ENCODE measurements around the gene EPB41.
"Not testable (repeated sequence)": the region's sequence is repeated elsewhere in the genome, so short reads cannot be mapped to it uniquely, and the experiment has no call there.

Gene EPB41

DNA sequence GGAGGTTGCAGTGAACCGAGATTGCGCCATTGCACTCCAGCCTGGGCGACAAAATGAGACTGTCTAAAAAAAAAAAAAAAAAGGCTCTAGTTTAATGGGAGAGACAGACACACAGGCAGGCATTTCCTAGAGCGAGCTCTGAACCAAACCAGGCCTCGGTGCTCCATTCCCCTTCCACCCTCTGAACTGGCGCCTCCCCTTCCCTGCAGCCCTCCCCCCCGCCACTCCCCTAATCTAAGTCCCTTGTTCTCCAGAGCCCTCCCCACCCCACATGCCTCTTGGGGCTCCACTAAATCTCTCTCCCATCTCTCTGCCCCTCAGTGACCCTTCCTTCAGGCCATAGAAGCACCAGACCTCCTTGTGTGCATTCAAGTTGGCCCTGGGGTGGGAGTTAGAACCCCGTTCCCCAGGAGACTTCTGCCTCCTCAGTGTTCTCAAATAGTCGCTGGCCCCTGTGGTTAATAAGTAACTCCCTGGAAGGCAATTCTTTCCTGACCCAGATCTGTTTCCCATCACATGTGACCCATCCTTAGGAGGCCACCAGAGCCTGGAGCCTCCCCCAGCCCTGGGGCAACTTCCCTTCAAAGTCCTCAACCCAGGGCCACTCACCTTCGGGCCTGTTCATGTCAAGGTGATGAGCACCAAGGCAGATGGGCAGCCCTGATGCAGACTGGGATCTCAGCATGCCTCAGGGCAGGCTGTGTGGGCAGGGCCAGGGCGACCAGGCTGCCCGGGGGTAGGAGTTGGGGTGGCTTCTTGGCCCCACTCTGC, 42.6 kb upstream of the EPB41 start:
- TF ChIP-seq, protein P1, sequence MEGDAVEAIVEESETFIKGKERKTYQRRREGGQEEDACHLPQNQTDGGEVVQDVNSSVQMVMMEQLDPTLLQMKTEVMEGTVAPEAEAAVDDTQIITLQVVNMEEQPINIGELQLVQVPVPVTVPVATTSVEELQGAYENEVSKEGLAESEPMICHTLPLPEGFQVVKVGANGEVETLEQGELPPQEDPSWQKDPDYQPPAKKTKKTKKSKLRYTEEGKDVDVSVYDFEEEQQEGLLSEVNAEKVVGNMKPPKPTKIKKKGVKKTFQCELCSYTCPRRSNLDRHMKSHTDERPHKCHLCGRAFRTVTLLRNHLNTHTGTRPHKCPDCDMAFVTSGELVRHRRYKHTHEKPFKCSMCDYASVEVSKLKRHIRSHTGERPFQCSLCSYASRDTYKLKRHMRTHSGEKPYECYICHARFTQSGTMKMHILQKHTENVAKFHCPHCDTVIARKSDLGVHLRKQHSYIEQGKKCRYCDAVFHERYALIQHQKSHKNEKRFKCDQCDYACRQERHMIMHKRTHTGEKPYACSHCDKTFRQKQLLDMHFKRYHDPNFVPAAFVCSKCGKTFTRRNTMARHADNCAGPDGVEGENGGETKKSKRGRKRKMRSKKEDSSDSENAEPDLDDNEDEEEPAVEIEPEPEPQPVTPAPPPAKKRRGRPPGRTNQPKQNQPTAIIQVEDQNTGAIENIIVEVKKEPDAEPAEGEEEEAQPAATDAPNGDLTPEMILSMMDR (IDR thresholded peaks at IDR 0.05): no peak
- Histone ChIP-seq H3K4me3 (ENCODE audit: low read depth in 1 of 2, low read length in 1 of 2) (no peak overlapping the region), H3K27me3 (peaks cover 15% of the 10 kb centered on the region), H3K9me3 (no peaks in the 10 kb centered on the region), H3K36me3 (no peaks in the 10 kb centered on the region), H3K27ac (no peak overlapping the region), H3K4me1 (ENCODE audit: control insufficient read depth in 1 of 2, insufficient read depth in 1 of 2, low read depth in 1 of 2, low read length in 1 of 2) (no peaks in the 10 kb centered on the region)

DNA sequence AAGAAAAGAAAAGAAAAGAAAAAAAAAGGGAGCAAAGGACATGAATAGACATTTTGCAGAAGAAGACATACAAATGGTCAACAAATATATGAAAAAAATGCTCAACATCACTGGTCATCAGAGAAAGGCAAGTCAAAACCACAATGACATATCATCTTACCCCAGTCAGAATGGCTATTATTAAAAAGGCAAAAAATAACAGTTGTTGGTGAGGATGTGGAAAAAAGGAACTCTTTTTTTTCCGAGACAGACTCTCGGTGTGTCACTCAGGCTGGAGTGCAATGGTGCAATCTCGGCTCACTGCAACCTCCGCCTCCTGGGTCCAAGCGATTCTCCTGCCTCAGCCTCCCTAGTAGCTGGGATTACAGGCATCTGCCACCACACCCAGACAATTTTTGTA, 39.2 kb upstream of the EPB41 start:
- H3K27ac ChIP-seq; H3K4me1 ChIP-seq (ENCODE audit: control insufficient read depth in 1 of 2, insufficient read depth in 1 of 2, low read depth in 1 of 2, low read length in 1 of 2); H3K4me3 ChIP-seq (ENCODE audit: low read depth in 1 of 2, low read length in 1 of 2); H3K9me3 ChIP-seq; H3K36me3 ChIP-seq: not testable (repeated sequence)
- peaks cover 13% of the 10 kb centered on the region for H3K27me3 ChIP-seq

DNA sequence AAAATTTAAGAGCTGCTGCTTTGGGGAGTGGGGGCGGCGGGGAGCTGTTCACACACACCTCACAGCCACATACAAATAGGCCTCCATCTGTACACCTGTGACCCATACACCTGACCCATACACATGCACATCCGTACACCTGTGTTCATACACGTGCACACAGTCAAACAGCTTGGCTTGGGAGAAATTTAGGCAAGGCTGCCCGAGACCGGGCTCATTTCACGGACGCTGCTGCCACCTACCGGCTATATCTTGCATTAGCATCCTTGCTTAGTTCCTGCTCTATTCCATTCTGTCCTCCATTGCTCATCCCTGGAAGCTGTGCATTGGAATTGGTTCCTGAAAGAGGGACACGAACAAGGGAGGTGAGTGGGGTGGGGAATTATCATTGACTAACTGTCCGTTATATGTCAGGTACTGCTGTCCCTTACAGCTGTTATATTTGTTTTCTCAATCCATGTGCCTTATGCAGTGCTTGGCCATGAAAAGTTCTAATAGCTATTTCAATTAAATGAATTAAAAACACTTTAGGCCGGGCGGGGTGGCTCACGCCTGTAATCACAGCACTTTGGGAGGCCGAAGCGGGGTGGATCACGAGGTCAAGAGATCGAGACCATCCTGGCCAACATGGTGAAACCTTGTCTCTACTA, 37.1 kb upstream of the EPB41 start:
- Histone ChIP-seq H3K9me3 (no peaks in the 10 kb centered on the region), H3K4me1 (ENCODE audit: control insufficient read depth in 1 of 2, insufficient read depth in 1 of 2, low read depth in 1 of 2, low read length in 1 of 2) (peaks cover 0 to 5% of the 10 kb centered on the region in 2 experiments), H3K36me3 (no peaks in the 10 kb centered on the region), H3K27ac (no peak overlapping the region), H3K4me3 (ENCODE audit: low read depth in 1 of 2, low read length in 1 of 2) (no peak overlapping the region), H3K27me3 (peaks cover 13% of the 10 kb centered on the region)
- TF ChIP-seq, protein P1 (IDR thresholded peaks at IDR 0.05): peak; percentile 95

DNA sequence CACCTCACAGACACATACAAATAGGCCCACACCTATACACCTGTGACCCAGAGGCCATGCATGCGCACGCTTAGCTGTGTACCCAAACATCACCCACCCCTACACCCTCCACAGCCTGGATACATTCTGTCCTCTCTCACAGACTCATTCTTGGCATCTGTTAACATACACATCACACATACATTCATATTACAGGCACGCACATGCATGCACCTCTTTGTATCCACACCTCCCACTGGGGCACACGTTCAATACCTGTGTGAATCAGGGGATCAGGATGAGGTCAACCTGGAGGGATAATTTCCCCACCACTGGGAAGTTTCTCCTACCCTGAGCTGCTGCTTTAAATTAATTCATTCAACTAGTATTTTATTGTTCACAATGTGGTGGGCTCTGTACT, 35.6 kb upstream of the EPB41 start:
- H3K36me3 ChIP-seq: no peaks in the 10 kb centered on the region
- no peak overlapping the region for H3K27ac ChIP-seq
- H3K4me1 ChIP-seq (ENCODE audit: control insufficient read depth in 1 of 2, insufficient read depth in 1 of 2, low read depth in 1 of 2, low read length in 1 of 2): peaks cover 6 to 13% of the 10 kb centered on the region in 2 experiments
- no peak overlapping the region for H3K4me3 ChIP-seq (ENCODE audit: low read depth in 1 of 2, low read length in 1 of 2)
- TF ChIP-seq, protein P1 (IDR thresholded peaks at IDR 0.05): no peak
- no peaks in the 10 kb centered on the region for H3K9me3 ChIP-seq
- peaks cover 13% of the 10 kb centered on the region for H3K27me3 ChIP-seq

DNA sequence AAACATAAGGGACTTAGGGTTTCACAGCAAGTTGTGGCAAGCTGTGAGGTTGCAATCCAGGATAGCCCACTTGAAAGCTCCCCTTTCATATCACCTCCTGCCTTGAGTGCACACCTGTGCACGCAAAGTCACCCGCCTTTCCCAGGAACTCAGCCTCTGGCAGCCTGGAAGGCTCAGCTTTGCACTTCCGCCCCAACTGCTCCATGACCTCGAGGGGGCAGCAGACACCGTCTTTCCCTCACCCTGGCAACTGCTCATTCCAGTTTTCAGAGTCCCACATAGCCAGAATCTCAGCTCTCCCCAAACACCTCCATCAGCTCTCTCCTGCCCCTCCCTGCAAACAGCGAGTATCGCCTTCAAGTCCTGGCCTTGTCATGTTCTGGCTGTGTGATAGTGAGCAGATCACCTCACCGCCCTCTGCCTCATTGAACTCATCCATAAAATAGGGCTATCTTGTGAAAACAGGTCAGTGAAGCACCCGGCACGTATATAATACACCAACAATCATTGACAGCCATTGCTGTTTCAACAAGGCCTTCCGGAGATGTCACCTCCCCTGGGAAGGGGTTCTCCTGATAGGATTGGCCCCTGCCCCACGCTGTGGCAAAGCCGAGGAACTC, 32.2 kb upstream of the EPB41 start:
- Histone ChIP-seq H3K4me3 (ENCODE audit: low read depth in 1 of 2, low read length in 1 of 2) (no peak overlapping the region), H3K36me3 (no peaks in the 10 kb centered on the region), H3K27ac (no peak overlapping the region), H3K27me3 (no peaks in the 10 kb centered on the region), H3K4me1 (ENCODE audit: control insufficient read depth in 1 of 2, insufficient read depth in 1 of 2, low read depth in 1 of 2, low read length in 1 of 2) (peaks cover 35 to 42% of the 10 kb centered on the region in 2 experiments), H3K9me3 (no peaks in the 10 kb centered on the region)
- TF ChIP-seq, protein P1 (IDR thresholded peaks at IDR 0.05): peak; percentile 86

DNA sequence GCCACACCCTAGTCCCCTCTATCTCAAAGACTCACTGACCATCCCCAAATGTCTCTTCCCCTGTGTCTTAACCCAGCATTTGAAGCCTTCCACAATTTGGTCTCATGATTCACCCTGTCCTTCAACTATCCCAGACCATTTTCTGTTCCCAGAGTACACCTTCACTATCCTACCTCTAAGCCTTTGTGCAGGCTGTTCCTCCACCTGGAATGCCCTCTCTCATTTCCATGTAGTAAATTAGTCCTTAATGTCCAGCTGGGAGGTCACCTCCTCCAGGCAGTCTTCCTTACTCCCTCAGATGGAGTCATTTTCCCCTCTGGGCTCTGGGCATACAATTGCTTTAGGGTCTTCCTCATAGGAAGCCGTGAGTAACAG, 31.1 kb upstream of the EPB41 start:
- no peak overlapping the region for H3K4me3 ChIP-seq (ENCODE audit: low read depth in 1 of 2, low read length in 1 of 2)
- no peaks in the 10 kb centered on the region for H3K27me3 ChIP-seq
- H3K9me3 ChIP-seq: no peaks in the 10 kb centered on the region
- peaks cover 42 to 47% of the 10 kb centered on the region in 2 experiments for H3K4me1 ChIP-seq (ENCODE audit: control insufficient read depth in 1 of 2, insufficient read depth in 1 of 2, low read depth in 1 of 2, low read length in 1 of 2)
- H3K36me3 ChIP-seq: no peaks in the 10 kb centered on the region
- H3K27ac ChIP-seq: no peak overlapping the region
- TF ChIP-seq, protein P1 (IDR thresholded peaks at IDR 0.05): no peak

Measured in neutrophil (primary cell).